GM19238 (cell line): Measurements from ENCODE around the gene KRTAP12-3.
"Not testable (repeated sequence)": the region's sequence is repeated elsewhere in the genome, so short reads cannot be mapped to it uniquely, and the experiment has no call there.

Source experiments
- DNase-seq: peaks from one replicate; pipeline ENCODE4 v3.0.0; 2011; ENCODE audit warnings: low spot score; ENCODE audit not compliant: insufficient read length

Gene KRTAP12-3

GRCh38 chr21:44650265-44650972 lies 7.3 kb upstream of the KRTAP12-3 start:
- DNase-seq, result no peak

- DNase-seq, result no peak
These were observed 6.6 kb upstream of the KRTAP12-3 start for GRCh38 chr21:44650973-44651675.

- DNase-seq, result no peak
These were observed 4.6 kb upstream of the KRTAP12-3 start for GRCh38 chr21:44653123-44653522.

- DNase-seq, result no peak
These were observed 3.8 kb upstream of the KRTAP12-3 start for GRCh38 chr21:44653656-44654575.

GRCh38 chr21:44654576-44655175 lies 3.1 kb upstream of the KRTAP12-3 start, which contains the start of gene KRTAP12-4:
Gene KRTAP12-4, minus strand, starts transcription at chr21:44654659. Its CDS starts 45 bp downstream, at chr21:44654614.
- DNase-seq, result no peak

GRCh38 chr21:44656868-44657267 lies 864 bp upstream of the KRTAP12-3 start:
- no peak for DNase-seq

- DNase-seq, result no peak
These were observed 794 bp downstream of the KRTAP12-3 start for GRCh38 chr21:44658541-44658910.

- DNase-seq, result no peak
These were observed 1.3 kb downstream of the KRTAP12-3 start for GRCh38 chr21:44658913-44659595.

- not testable (repeated sequence) for DNase-seq
These were observed 3.8 kb downstream of the KRTAP12-3 start for GRCh38 chr21:44661567-44661966.

- DNase-seq, result no peak
These were observed 7.0 kb downstream of the KRTAP12-3 start for GRCh38 chr21:44664691-44665090.

GRCh38 chr21:44666401-44667320 lies 8.9 kb downstream of the KRTAP12-3 start, which contains the start of gene KRTAP12-2:
Gene KRTAP12-2, minus strand, starts transcription at chr21:44666927. Its CDS starts 41 bp downstream, at chr21:44666886.
- DNase-seq, result no peak

GRCh38 chr21:44667612-44668011 lies 9.9 kb downstream of the KRTAP12-3 start:
- DNase-seq, result no peak

- DNase-seq, result no peak
These were observed 13.1 kb downstream of the KRTAP12-3 start for GRCh38 chr21:44670642-44671432.

- DNase-seq, result no peak
These were observed 14.2 kb downstream of the KRTAP12-3 start for GRCh38 chr21:44671911-44672310.

- DNase-seq, result no peak
These were observed 20.1 kb downstream of the KRTAP12-3 start for GRCh38 chr21:44677881-44678280.

- DNase-seq, result no peak
These were observed 23.4 kb downstream of the KRTAP12-3 start for GRCh38 chr21:44681152-44681551.

GRCh38 chr21:44681861-44682579 lies 24.3 kb downstream of the KRTAP12-3 start, which contains the start of gene KRTAP12-1:
Gene KRTAP12-1, minus strand, starts transcription at chr21:44682163. Its CDS starts 40 bp downstream, at chr21:44682123.
- DNase-seq, result no peak

GRCh38 chr21:44682580-44683151 lies 24.9 kb downstream of the KRTAP12-3 start:
- DNase-seq, result no peak
